Measurements from ENCODE around the gene NRCAM. TPM values are rescaled to one million over a fixed set of nuclear protein-coding genes. Genes with fewer than 3 reads are reported as not detected.

NRCAM gene
- total and polyA plus RNA-seq, 2 of the 13 experiments (the other 11 are each of a cell fraction or from before 2014, with no cell fraction given), result 0.31 to 0.33 TPM

DNA sequence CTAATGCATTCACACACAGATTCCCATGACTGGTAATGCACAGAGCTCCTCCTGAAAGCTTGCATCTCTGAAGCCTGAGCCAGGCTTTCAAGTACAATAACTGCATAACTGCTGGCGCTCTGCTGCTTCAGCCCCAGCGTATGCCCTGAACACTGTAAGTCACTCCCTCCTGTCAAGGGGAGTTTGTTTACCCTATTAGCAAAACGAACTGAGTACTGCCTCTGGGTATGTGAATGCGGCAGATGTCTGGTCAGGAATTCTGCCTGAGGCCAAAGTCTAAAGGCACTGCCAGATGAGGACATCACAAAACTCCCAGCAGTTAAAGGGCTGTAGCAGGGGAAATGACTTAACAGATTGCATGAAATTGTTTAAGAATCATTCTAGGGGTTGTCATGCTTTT is 97.7 kb downstream of the NRCAM start (continued):
- TF ChIP-seq, protein P1, sequence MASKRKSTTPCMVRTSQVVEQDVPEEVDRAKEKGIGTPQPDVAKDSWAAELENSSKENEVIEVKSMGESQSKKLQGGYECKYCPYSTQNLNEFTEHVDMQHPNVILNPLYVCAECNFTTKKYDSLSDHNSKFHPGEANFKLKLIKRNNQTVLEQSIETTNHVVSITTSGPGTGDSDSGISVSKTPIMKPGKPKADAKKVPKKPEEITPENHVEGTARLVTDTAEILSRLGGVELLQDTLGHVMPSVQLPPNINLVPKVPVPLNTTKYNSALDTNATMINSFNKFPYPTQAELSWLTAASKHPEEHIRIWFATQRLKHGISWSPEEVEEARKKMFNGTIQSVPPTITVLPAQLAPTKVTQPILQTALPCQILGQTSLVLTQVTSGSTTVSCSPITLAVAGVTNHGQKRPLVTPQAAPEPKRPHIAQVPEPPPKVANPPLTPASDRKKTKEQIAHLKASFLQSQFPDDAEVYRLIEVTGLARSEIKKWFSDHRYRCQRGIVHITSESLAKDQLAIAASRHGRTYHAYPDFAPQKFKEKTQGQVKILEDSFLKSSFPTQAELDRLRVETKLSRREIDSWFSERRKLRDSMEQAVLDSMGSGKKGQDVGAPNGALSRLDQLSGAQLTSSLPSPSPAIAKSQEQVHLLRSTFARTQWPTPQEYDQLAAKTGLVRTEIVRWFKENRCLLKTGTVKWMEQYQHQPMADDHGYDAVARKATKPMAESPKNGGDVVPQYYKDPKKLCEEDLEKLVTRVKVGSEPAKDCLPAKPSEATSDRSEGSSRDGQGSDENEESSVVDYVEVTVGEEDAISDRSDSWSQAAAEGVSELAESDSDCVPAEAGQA (IDR thresholded peaks at IDR 0.05; ENCODE audit: low read depth), result no peak
- TF ChIP-seq, protein P1 (CRISPR knock-in tag; IDR thresholded peaks at IDR 0.05; ENCODE audit: borderline replicate concordance), result no peak
- no peak for TF ChIP-seq ZNF24 (IDR thresholded peaks at IDR 0.05)
- no peak for TF ChIP-seq ATAD3A (CRISPR knock-in tag; IDR thresholded peaks at IDR 0.05)
- no peak for TF ChIP-seq LCORL (IDR thresholded peaks at IDR 0.05)
- TF ChIP-seq LCORL (CRISPR knock-in tag; IDR thresholded peaks at IDR 0.05), result peak; percentile 85; the same call in 1 of the 2 replicates
- TF ChIP-seq, protein P2, sequence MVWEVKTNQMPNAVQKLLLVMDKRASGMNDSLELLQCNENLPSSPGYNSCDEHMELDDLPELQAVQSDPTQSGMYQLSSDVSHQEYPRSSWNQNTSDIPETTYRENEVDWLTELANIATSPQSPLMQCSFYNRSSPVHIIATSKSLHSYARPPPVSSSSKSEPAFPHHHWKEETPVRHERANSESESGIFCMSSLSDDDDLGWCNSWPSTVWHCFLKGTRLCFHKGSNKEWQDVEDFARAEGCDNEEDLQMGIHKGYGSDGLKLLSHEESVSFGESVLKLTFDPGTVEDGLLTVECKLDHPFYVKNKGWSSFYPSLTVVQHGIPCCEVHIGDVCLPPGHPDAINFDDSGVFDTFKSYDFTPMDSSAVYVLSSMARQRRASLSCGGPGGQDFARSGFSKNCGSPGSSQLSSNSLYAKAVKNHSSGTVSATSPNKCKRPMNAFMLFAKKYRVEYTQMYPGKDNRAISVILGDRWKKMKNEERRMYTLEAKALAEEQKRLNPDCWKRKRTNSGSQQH (CRISPR knock-in tag; IDR thresholded peaks at IDR 0.05; ENCODE audit: low read depth), result no peak
- TF ChIP-seq MTF2 (CRISPR knock-in tag; IDR thresholded peaks at IDR 0.05; ENCODE audit: borderline replicate concordance), result no peak
- TF ChIP-seq, protein P3, sequence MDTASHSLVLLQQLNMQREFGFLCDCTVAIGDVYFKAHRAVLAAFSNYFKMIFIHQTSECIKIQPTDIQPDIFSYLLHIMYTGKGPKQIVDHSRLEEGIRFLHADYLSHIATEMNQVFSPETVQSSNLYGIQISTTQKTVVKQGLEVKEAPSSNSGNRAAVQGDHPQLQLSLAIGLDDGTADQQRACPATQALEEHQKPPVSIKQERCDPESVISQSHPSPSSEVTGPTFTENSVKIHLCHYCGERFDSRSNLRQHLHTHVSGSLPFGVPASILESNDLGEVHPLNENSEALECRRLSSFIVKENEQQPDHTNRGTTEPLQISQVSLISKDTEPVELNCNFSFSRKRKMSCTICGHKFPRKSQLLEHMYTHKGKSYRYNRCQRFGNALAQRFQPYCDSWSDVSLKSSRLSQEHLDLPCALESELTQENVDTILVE (CRISPR knock-in tag; IDR thresholded peaks at IDR 0.05), result peak; percentile 69
- peak; percentile 48 for TF ChIP-seq TBL1XR1 (IDR thresholded peaks at IDR 0.05; ENCODE audit: borderline replicate concordance, low read length, partially characterized antibody)
- TF ChIP-seq, protein P4, sequence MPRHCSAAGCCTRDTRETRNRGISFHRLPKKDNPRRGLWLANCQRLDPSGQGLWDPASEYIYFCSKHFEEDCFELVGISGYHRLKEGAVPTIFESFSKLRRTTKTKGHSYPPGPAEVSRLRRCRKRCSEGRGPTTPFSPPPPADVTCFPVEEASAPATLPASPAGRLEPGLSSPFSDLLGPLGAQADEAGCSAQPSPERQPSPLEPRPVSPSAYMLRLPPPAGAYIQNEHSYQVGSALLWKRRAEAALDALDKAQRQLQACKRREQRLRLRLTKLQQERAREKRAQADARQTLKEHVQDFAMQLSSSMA (CRISPR knock-in tag; IDR thresholded peaks at IDR 0.05), result no peak
- TF ChIP-seq, protein P5, sequence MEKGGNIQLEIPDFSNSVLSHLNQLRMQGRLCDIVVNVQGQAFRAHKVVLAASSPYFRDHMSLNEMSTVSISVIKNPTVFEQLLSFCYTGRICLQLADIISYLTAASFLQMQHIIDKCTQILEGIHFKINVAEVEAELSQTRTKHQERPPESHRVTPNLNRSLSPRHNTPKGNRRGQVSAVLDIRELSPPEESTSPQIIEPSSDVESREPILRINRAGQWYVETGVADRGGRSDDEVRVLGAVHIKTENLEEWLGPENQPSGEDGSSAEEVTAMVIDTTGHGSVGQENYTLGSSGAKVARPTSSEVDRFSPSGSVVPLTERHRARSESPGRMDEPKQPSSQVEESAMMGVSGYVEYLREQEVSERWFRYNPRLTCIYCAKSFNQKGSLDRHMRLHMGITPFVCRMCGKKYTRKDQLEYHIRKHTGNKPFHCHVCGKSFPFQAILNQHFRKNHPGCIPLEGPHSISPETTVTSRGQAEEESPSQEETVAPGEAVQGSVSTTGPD (CRISPR knock-in tag; IDR thresholded peaks at IDR 0.05), result no peak
- TF ChIP-seq, protein P6, sequence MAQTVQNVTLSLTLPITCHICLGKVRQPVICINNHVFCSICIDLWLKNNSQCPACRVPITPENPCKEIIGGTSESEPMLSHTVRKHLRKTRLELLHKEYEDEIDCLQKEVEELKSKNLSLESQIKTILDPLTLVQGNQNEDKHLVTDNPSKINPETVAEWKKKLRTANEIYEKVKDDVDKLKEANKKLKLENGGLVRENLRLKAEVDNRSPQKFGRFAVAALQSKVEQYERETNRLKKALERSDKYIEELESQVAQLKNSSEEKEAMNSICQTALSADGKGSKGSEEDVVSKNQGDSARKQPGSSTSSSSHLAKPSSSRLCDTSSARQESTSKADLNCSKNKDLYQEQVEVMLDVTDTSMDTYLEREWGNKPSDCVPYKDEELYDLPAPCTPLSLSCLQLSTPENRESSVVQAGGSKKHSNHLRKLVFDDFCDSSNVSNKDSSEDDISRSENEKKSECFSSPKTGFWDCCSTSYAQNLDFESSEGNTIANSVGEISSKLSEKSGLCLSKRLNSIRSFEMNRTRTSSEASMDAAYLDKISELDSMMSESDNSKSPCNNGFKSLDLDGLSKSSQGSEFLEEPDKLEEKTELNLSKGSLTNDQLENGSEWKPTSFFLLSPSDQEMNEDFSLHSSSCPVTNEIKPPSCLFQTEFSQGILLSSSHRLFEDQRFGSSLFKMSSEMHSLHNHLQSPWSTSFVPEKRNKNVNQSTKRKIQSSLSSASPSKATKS (CRISPR knock-in tag; IDR thresholded peaks at IDR 0.05), result no peak
- TF ChIP-seq ZNF556 (CRISPR knock-in tag; IDR thresholded peaks at IDR 0.05; ENCODE audit: borderline replicate concordance), result peak; percentile 62; the same call in 1 of the 2 replicates
- TF ChIP-seq TBX3 (IDR thresholded peaks at IDR 0.05; ENCODE audit: borderline replicate concordance), result peak; percentile 60; the same call in 1 of the 2 replicates

Data from HepG2 (cell line).